ENCODE measurements around the gene ARMC3.

DNA sequence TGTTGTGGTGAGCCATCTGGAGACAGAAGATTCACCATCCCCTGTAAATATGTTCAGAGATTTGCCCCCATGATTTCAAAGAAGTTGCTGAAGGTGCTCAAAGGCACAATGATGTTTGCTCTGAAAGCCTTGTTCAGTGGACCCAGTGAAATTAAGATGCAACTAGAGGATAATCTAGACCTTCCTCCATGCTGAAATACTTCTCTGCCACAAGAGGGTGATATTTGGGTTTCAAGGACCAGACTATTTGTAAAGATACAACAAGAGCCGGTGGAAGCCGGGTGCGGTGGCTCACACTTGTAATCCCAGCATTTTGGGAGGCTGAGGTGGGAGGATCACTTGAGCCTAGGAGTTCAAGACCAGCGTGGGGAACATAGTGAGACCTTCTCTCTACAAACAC lies 154.0 kb downstream of the ARMC3 start:
- TF ChIP-seq, protein P1, sequence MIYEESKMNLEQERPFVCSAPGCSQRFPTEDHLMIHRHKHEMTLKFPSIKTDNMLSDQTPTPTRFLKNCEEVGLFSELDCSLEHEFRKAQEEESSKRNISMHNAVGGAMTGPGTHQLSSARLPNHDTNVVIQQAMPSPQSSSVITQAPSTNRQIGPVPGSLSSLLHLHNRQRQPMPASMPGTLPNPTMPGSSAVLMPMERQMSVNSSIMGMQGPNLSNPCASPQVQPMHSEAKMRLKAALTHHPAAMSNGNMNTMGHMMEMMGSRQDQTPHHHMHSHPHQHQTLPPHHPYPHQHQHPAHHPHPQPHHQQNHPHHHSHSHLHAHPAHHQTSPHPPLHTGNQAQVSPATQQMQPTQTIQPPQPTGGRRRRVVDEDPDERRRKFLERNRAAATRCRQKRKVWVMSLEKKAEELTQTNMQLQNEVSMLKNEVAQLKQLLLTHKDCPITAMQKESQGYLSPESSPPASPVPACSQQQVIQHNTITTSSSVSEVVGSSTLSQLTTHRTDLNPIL (CRISPR knock-in tag; IDR thresholded peaks at IDR 0.05; ENCODE audit: low read depth), result no peak
- no peak for TF ChIP-seq OSR1 (CRISPR knock-in tag; IDR thresholded peaks at IDR 0.05)
- TF ChIP-seq GLIS3 (CRISPR knock-in tag; IDR thresholded peaks at IDR 0.05), result no peak
